ENCODE data around the gene ENO3.

The ENO3 gene

DNA sequence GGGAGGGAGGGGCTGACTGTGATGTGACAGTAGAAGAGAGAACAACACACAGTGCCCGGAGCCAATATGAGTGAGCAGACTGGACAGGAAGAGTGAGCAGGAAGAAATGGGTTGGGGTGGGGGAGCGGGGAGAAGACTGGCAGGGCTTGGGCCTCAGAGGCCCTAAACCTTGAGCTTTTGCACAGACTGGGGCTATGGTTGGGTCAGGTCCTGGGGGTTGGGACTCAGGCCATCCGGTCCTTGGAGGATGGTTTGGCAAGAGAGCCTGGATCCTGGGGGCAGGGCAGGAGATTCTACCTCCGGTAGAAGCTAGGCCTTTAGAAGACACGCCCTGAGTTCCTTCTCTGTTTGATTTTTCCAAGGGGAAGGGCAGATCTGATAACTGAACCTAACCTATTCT, 35.5 kb downstream of the ENO3 start:
- Histone ChIP-seq H3K9me2 (replicated peaks; ENCODE audit: low read depth, low read length) (no peaks in the 10 kb centered on the region), H4K20me1 (ENCODE audit: insufficient read depth, low read length, poor library complexity, severe bottlenecking) (no peaks in the 10 kb centered on the region), H3K36me3 (ENCODE audit: insufficient read depth, low read length) (peaks cover 5% of the 10 kb centered on the region; the same call in 1 of the 2 replicates), H3K9me3 (ENCODE audit: insufficient read depth, low read depth, low read length) (no peaks in the 10 kb centered on the region), H3K4me3 (ENCODE audit: low read length, poor library complexity, severe bottlenecking) (peak overlapping the region; percentile 96), H3K4me2 (ENCODE audit: low read depth, low read length, poor library complexity, severe bottlenecking) (peak overlapping the region; percentile 99), H3K79me2 (ENCODE audit: insufficient read depth, low read length) (peaks cover 24% of the 10 kb centered on the region; the same call in 1 of the 2 replicates), H3K4me1 (ENCODE audit: insufficient read depth, low read length, poor library complexity, severe bottlenecking) (peaks cover 32% of the 10 kb centered on the region), H3F3A (ENCODE audit: low read depth) (no peaks in the 10 kb centered on the region), H3K9ac (ENCODE audit: low read depth, low read length, poor library complexity, severe bottlenecking) (peak overlapping the region; percentile 91), H3K27me3 (ENCODE audit: insufficient read depth, low read length, poor library complexity, severe bottlenecking) (no peaks in the 10 kb centered on the region), H2AFZ (ENCODE audit: low read length) (no peak overlapping the region)
- TF ChIP-seq EZH2phosphoT487 (IDR thresholded peaks at IDR 0.05; ENCODE audit: borderline replicate concordance) (no peak), CTCF (conservative IDR thresholded peaks at IDR 0.05; ENCODE audit: low read length) (no peak)

- TF ChIP-seq CTCF (conservative IDR thresholded peaks at IDR 0.05; ENCODE audit: low read length) (peak; percentile 85), EZH2phosphoT487 (IDR thresholded peaks at IDR 0.05; ENCODE audit: borderline replicate concordance) (no peak)
- Histone ChIP-seq H3K4me2 (ENCODE audit: low read depth, low read length, poor library complexity, severe bottlenecking) (peak within 1 kb of the TSS; percentile 99), H4K20me1 (ENCODE audit: insufficient read depth, low read length, poor library complexity, severe bottlenecking) (no peaks in the 10 kb centered on the region), H3K79me2 (ENCODE audit: insufficient read depth, low read length) (peaks cover 24% of the 10 kb centered on the region; the same call in 1 of the 2 replicates), H3K4me3 (ENCODE audit: low read length, poor library complexity, severe bottlenecking) (peak within 1 kb of the TSS; percentile 96), H3K9me2 (replicated peaks; ENCODE audit: low read depth, low read length) (no peaks in the 10 kb centered on the region), H2AFZ (ENCODE audit: low read length) (peak within 1 kb of the TSS; percentile 99), H3K9me3 (ENCODE audit: insufficient read depth, low read depth, low read length) (no peaks in the 10 kb centered on the region), H3K4me1 (ENCODE audit: insufficient read depth, low read length, poor library complexity, severe bottlenecking) (peaks cover 32% of the 10 kb centered on the region), H3K36me3 (ENCODE audit: insufficient read depth, low read length) (peaks cover 5% of the 10 kb centered on the region; the same call in 1 of the 2 replicates), H3K27me3 (ENCODE audit: insufficient read depth, low read length, poor library complexity, severe bottlenecking) (no peaks in the 10 kb centered on the region), H3K9ac (ENCODE audit: low read depth, low read length, poor library complexity, severe bottlenecking) (peak within 1 kb of the TSS; percentile 91), H3F3A (ENCODE audit: low read depth) (no peaks in the 10 kb centered on the region)
Observed at GRCh38 chr17:4986951-4987766, 36.2 kb downstream of the ENO3 start, which contains the start of gene CAMTA2. TSS of gene CAMTA2 (minus strand) at chr17:4987675. CDS start at chr17:4986222, 1,453 bp downstream.

GRCh38 chr17:4987767-4988567, 37.0 kb downstream of the ENO3 start:
- no peak for TF ChIP-seq EZH2phosphoT487 (IDR thresholded peaks at IDR 0.05; ENCODE audit: borderline replicate concordance)
- TF ChIP-seq CTCF (conservative IDR thresholded peaks at IDR 0.05; ENCODE audit: low read length): no peak
- peak overlapping the region; percentile 99 for H2AFZ ChIP-seq (ENCODE audit: low read length)
- H3K4me3 ChIP-seq (ENCODE audit: low read length, poor library complexity, severe bottlenecking): peak overlapping the region; percentile 96

More at GRCh38 chr17:4987767-4988567, 37.0 kb downstream of the ENO3 start:
- Histone ChIP-seq H3K36me3 (ENCODE audit: insufficient read depth, low read length) (no peaks in the 10 kb centered on the region), H3F3A (ENCODE audit: low read depth) (no peaks in the 10 kb centered on the region), H3K9me3 (ENCODE audit: insufficient read depth, low read depth, low read length) (no peaks in the 10 kb centered on the region), H4K20me1 (ENCODE audit: insufficient read depth, low read length, poor library complexity, severe bottlenecking) (no peaks in the 10 kb centered on the region), H3K4me1 (ENCODE audit: insufficient read depth, low read length, poor library complexity, severe bottlenecking) (peaks cover 32% of the 10 kb centered on the region), H3K79me2 (ENCODE audit: insufficient read depth, low read length) (peaks cover 24% of the 10 kb centered on the region; the same call in 1 of the 2 replicates), H3K27me3 (ENCODE audit: insufficient read depth, low read length, poor library complexity, severe bottlenecking) (no peaks in the 10 kb centered on the region), H3K4me2 (ENCODE audit: low read depth, low read length, poor library complexity, severe bottlenecking) (peak overlapping the region; percentile 99), H3K9ac (ENCODE audit: low read depth, low read length, poor library complexity, severe bottlenecking) (peak overlapping the region; percentile 91), H3K9me2 (replicated peaks; ENCODE audit: low read depth, low read length) (no peaks in the 10 kb centered on the region)
